Stimulated activated CD8-positive, alpha-beta memory T cell treated with anti-CD3 and anti-CD28 coated beads, Interleukin-7, amount 100 ng/mL, for 4 hours (primary cell): ENCODE data around the gene NEGR1.

Experiments
- DNase-seq, 2 donors: peaks; one replicate each; pipeline ENCODE4 v3.0.0-alpha.2; 2020; ENCODE audit warnings: low read depth in 2 of 2

The NEGR1 gene

GRCh38 chr1:72117621-72118020, 164.7 kb downstream of the NEGR1 start:
- DNase-seq, result no peak

- no peak for DNase-seq
Measured at GRCh38 chr1:72115290-72115689, 167.0 kb downstream of the NEGR1 start.

GRCh38 chr1:72111662-72112061, 170.7 kb downstream of the NEGR1 start:
- no peak for DNase-seq

GRCh38 chr1:72109916-72110315, 172.4 kb downstream of the NEGR1 start:
- DNase-seq, result no peak

GRCh38 chr1:72105201-72105600, 177.1 kb downstream of the NEGR1 start:
- DNase-seq, result no peak

GRCh38 chr1:72101840-72102632, 180.3 kb downstream of the NEGR1 start:
- no peak for DNase-seq

- DNase-seq, result no peak
Measured at GRCh38 chr1:72100771-72101170, 181.6 kb downstream of the NEGR1 start.

GRCh38 chr1:72097851-72098570, 184.3 kb downstream of the NEGR1 start:
- DNase-seq, result no peak

GRCh38 chr1:72094209-72094608, 188.1 kb downstream of the NEGR1 start:
- no peak for DNase-seq

GRCh38 chr1:72086394-72086793, 195.9 kb downstream of the NEGR1 start:
- DNase-seq, result no peak

GRCh38 chr1:72075425-72075824, 206.9 kb downstream of the NEGR1 start:
- no peak for DNase-seq

GRCh38 chr1:72066431-72066830, 215.9 kb downstream of the NEGR1 start:
- DNase-seq, result no peak

GRCh38 chr1:72064196-72065075, 217.9 kb downstream of the NEGR1 start:
- DNase-seq, result no peak

GRCh38 chr1:72063364-72064044, 218.8 kb downstream of the NEGR1 start:
- no peak for DNase-seq

- no peak for DNase-seq
Measured at GRCh38 chr1:72062584-72062983, 219.8 kb downstream of the NEGR1 start.

GRCh38 chr1:72060466-72061245, 221.7 kb downstream of the NEGR1 start:
- DNase-seq, result no peak

- DNase-seq, result no peak
Measured at GRCh38 chr1:72056516-72056915, 225.8 kb downstream of the NEGR1 start.

GRCh38 chr1:72051538-72051937, 230.8 kb downstream of the NEGR1 start:
- DNase-seq, result no peak

GRCh38 chr1:72050551-72050950, 231.8 kb downstream of the NEGR1 start:
- DNase-seq, result no peak

GRCh38 chr1:72037745-72038343, 244.5 kb downstream of the NEGR1 start:
- no peak for DNase-seq
